DND-41 (cell line): ENCODE data around the gene PDE1A.

Experiments used
- CTCF ChIP-seq: IDR thresholded peaks from 2 replicates; pipeline ENCODE4 v1.5.1; 2012; ENCODE audit warnings: borderline replicate concordance, low read length, moderate library complexity, mild to moderate bottlenecking; ENCODE audit not compliant: poor library complexity, severe bottlenecking; ENCODE audit errors: extremely low read depth
- EZH2 ChIP-seq: IDR thresholded peaks from 3 replicates; pipeline ENCODE4 v1.6.1; 2012; ENCODE audit warnings: borderline replicate concordance, low read depth, mild to moderate bottlenecking, moderate library complexity, low read length, inconsistent platforms; ENCODE audit not compliant: severe bottlenecking

GRCh38 chr2:182259629-182260150 is 167.1 kb downstream of the PDE1A start:
- TF ChIP-seq CTCF (no peak), EZH2 (no peak)
